HG03159 (cell line): ENCODE data around the gene UTP25.

ENCODE experiments used
- ATAC-seq: cut with Tn5 transposase; IDR thresholded peaks from one replicate; pipeline ENCODE4 v1.9.1; 2021; ENCODE audit warnings: mild to moderate bottlenecking, moderate library complexity; ENCODE audit not compliant: unreplicated experiment

UTP25 gene

GRCh38 chr1:209805875-209806760 is 21.7 kb upstream of the UTP25 start, which contains the start of gene IRF6:
TSS of gene IRF6 (minus strand) at chr1:209806142. CDS start at chr1:209801413, 4,729 bp downstream.
- peak; percentile 95 for ATAC-seq

GRCh38 chr1:209807509-209807908 is 20.3 kb upstream of the UTP25 start:
- ATAC-seq = no peak

GRCh38 chr1:209808059-209808581 is 19.7 kb upstream of the UTP25 start:
- ATAC-seq = no peak

GRCh38 chr1:209809611-209810010 is 18.2 kb upstream of the UTP25 start:
- ATAC-seq = no peak

GRCh38 chr1:209810783-209811182 is 17.0 kb upstream of the UTP25 start:
- no peak for ATAC-seq

- no peak for ATAC-seq
Measured at GRCh38 chr1:209813902-209814301, 13.9 kb upstream of the UTP25 start.

GRCh38 chr1:209815490-209815889 is 12.3 kb upstream of the UTP25 start:
- no peak for ATAC-seq

GRCh38 chr1:209815931-209816341 is 11.8 kb upstream of the UTP25 start:
- no peak for ATAC-seq

- no peak for ATAC-seq
Measured at GRCh38 chr1:209816923-209817322, 10.8 kb upstream of the UTP25 start.

GRCh38 chr1:209817691-209818090 is 10.1 kb upstream of the UTP25 start:
- ATAC-seq = no peak

- no peak for ATAC-seq
Measured at GRCh38 chr1:209819058-209819457, 8.7 kb upstream of the UTP25 start.

GRCh38 chr1:209820986-209821385 is 6.8 kb upstream of the UTP25 start:
- ATAC-seq = no peak

GRCh38 chr1:209822706-209823105 is 5.1 kb upstream of the UTP25 start:
- no peak for ATAC-seq

GRCh38 chr1:209823143-209824041 is 4.4 kb upstream of the UTP25 start:
- peak; percentile 36 for ATAC-seq

- ATAC-seq = no peak
Measured at GRCh38 chr1:209825591-209826434, 2.0 kb upstream of the UTP25 start.

- no peak for ATAC-seq
Measured at GRCh38 chr1:209829716-209830115, 1.9 kb downstream of the UTP25 start.

- no peak for ATAC-seq
Measured at GRCh38 chr1:209830722-209831121, 3.0 kb downstream of the UTP25 start.

- ATAC-seq = no peak
Measured at GRCh38 chr1:209831615-209832014, 3.8 kb downstream of the UTP25 start.

GRCh38 chr1:209835782-209836298 is 8.1 kb downstream of the UTP25 start:
- no peak for ATAC-seq

GRCh38 chr1:209837671-209838070 is 9.9 kb downstream of the UTP25 start:
- no peak for ATAC-seq
